DMS53 treated with DMSO at 0.1 percent for 48 hours (cell line): ENCODE results near the gene GRAP.

Experiments used
- DNase-seq: peaks from one replicate; lab custom pipeline; 2025; ENCODE audit not compliant: unreplicated experiment; lab: John Stamatoyannopoulos, UW

The GRAP gene

DNA sequence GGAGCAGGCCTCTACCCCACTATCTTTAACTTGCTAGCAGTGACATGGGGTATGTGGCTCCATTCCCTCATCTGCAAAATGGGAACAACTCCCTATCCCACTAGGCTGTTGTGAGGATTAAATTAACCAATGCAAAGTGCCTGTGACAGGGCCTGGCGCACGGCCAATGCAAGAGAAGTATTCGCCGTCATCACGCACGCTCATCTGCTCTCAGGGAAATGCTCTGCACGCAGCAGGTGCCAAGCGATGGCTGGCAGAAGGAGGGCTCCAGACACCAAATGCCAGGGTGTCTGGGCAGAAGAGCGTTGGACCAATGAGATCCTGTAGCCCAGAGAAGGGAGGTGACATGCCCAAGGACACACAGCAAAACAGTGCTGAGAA lies 59.5 kb downstream of the GRAP start:
- DNase-seq = no peak

GRCh38 chr17:18986541-18987229 lies 60.1 kb downstream of the GRAP start:
- no peak for DNase-seq

- DNase-seq = no peak
Measured at GRCh38 chr17:18985475-18985874, 61.3 kb downstream of the GRAP start.

GRCh38 chr17:18984273-18985114 lies 62.3 kb downstream of the GRAP start:
- no peak for DNase-seq

GRCh38 chr17:18981642-18982424 lies 64.9 kb downstream of the GRAP start:
- no peak for DNase-seq

GRCh38 chr17:18981335-18981641 lies 65.5 kb downstream of the GRAP start:
- no peak for DNase-seq

- DNase-seq = no peak
Measured at GRCh38 chr17:18980682-18981334, 65.9 kb downstream of the GRAP start.

GRCh38 chr17:18978655-18979054 lies 68.1 kb downstream of the GRAP start:
- DNase-seq = no peak

GRCh38 chr17:18978050-18978449 lies 68.7 kb downstream of the GRAP start:
- no peak for DNase-seq

- DNase-seq = no peak
Measured at GRCh38 chr17:18977646-18978045, 69.1 kb downstream of the GRAP start.

- no peak for DNase-seq
Measured at GRCh38 chr17:18977021-18977420, 69.7 kb downstream of the GRAP start.

DNA sequence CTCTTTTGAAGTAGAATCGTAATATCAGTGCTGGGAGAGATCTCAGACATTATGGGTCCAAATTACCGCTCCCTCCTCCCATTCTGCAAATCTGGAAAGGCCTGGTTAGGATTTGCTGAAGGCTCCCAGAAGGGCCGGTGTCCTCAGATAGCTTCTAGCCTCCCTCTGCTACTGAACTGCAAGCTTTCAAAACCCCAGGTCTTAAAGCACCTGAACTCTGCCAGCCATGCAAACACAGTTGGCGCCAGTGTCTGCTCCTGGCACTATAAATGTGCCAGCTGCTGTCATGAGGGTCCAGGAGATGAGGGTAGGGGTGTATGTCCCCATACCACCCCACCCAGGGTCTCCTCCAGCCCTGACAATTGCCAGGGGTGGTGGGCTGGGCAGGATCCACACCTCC lies 70.6 kb downstream of the GRAP start:
- DNase-seq = no peak

GRCh38 chr17:18975597-18975996 lies 71.2 kb downstream of the GRAP start:
- DNase-seq = no peak

- no peak for DNase-seq
Measured at GRCh38 chr17:18974407-18975149, 72.2 kb downstream of the GRAP start.

- DNase-seq = no peak
Measured at GRCh38 chr17:18971801-18972200, 75.0 kb downstream of the GRAP start.
